H9 (cell line): Measurements from ENCODE around the gene DLG5. TPM values are rescaled to one million over a fixed set of nuclear protein-coding genes. Genes with fewer than 3 reads are reported as not detected.

Source experiments
- DNase-seq: peaks from one replicate; pipeline ENCODE4 v3.0.0-alpha.2; 2017
- H2AFZ ChIP-seq: one replicate; pipeline ENCODE4 v1.6.1; 2013; ENCODE audit warnings: mild to moderate bottlenecking, low read length, control low read depth, moderate library complexity
- H2AK5ac ChIP-seq: 2 replicates; pipeline ENCODE4 v1.6.1; 2013; ENCODE audit warnings: low read length, control low read depth, mixed read lengths; ENCODE audit not compliant: insufficient read length
- H2BK120ac ChIP-seq: one replicate; pipeline ENCODE4 v1.6.1; 2013; ENCODE audit warnings: low read depth, mild to moderate bottlenecking, low read length, control low read depth, inconsistent platforms; ENCODE audit not compliant: poor library complexity, severe bottlenecking
- H2BK12ac ChIP-seq: 2 replicates; pipeline ENCODE4 v1.6.1; 2013; ENCODE audit warnings: low read length, control low read depth, mixed read lengths, low read depth; ENCODE audit not compliant: insufficient read length
- H2BK15ac ChIP-seq: 2 replicates; pipeline ENCODE4 v1.6.1; 2013; ENCODE audit warnings: low read depth, low read length, control low read depth
- H2BK20ac ChIP-seq: one replicate; pipeline ENCODE4 v1.6.1; 2013; ENCODE audit warnings: low read depth, mild to moderate bottlenecking, low read length, control low read depth, inconsistent platforms; ENCODE audit not compliant: poor library complexity, severe bottlenecking
- H2BK5ac ChIP-seq: 2 replicates; pipeline ENCODE4 v1.6.1; 2013; ENCODE audit warnings: low read length, control low read depth, mixed read lengths; ENCODE audit not compliant: insufficient read length
- H3K14ac ChIP-seq: 2 replicates; pipeline ENCODE4 v1.6.1; 2013; ENCODE audit warnings: low read length, control low read depth; ENCODE audit not compliant: insufficient read depth
- H3K18ac ChIP-seq: 2 replicates; pipeline ENCODE4 v1.6.1; 2013; ENCODE audit warnings: low read depth, mild to moderate bottlenecking, mixed read lengths, low read length, control low read depth; ENCODE audit not compliant: insufficient read length
- H3K23ac ChIP-seq: 2 replicates; pipeline ENCODE4 v1.6.1; 2013; ENCODE audit warnings: low read length, control low read depth, mixed read lengths, low read depth; ENCODE audit not compliant: insufficient read length
- H3K23me2 ChIP-seq: 2 replicates; pipeline ENCODE4 v1.6.1; 2013; ENCODE audit warnings: low read depth, mild to moderate bottlenecking, mixed read lengths, low read length, control low read depth; ENCODE audit not compliant: insufficient read length, poor library complexity, severe bottlenecking
- H3K27ac ChIP-seq: 2 replicates; pipeline ENCODE4 v1.5.1; 2013; ENCODE audit warnings: low read length, control low read depth, mixed read lengths, low read depth; ENCODE audit not compliant: insufficient read length
- H3K27me3 ChIP-seq: 2 replicates; pipeline ENCODE4 v1.6.1; 2013; ENCODE audit warnings: low read length, control low read depth, inconsistent platforms; ENCODE audit not compliant: insufficient read depth
- H3K4ac ChIP-seq: 2 replicates; pipeline ENCODE4 v1.6.1; 2013; ENCODE audit warnings: low read depth, mild to moderate bottlenecking, control low read depth, inconsistent platforms, low read length, moderate library complexity
- H3K4me1 ChIP-seq: 2 replicates; pipeline ENCODE4 v1.6.1; 2013; ENCODE audit warnings: low read length, control low read depth, inconsistent platforms; ENCODE audit not compliant: insufficient read depth
- H3K4me2 ChIP-seq: 2 replicates; pipeline ENCODE4 v1.6.1; 2013; ENCODE audit warnings: low read length, control low read depth, mixed read lengths; ENCODE audit not compliant: insufficient read length, insufficient read depth
- H3K56ac ChIP-seq: 2 replicates; pipeline ENCODE4 v1.6.1; 2013; ENCODE audit warnings: low read depth, mild to moderate bottlenecking, mixed read lengths, low read length, control low read depth; ENCODE audit not compliant: insufficient read length
- H3K79me1 ChIP-seq: 2 replicates; pipeline ENCODE4 v1.6.1; 2013; ENCODE audit warnings: low read depth, mild to moderate bottlenecking, moderate library complexity, low read length, control low read depth, inconsistent platforms; ENCODE audit not compliant: insufficient read depth, poor library complexity, severe bottlenecking
- H3K79me2 ChIP-seq: 2 replicates; pipeline ENCODE4 v1.6.1; 2013; ENCODE audit warnings: low read length, control low read depth, inconsistent platforms; ENCODE audit not compliant: insufficient read depth
- H3K9ac ChIP-seq: 2 replicates; pipeline ENCODE4 v1.6.1; 2013; ENCODE audit warnings: low read length, control low read depth, mixed read lengths; ENCODE audit not compliant: insufficient read length; ENCODE audit errors: extremely low read depth
- H3K9me3 ChIP-seq: one replicate; pipeline ENCODE4 v1.6.1; 2013; ENCODE audit warnings: low read depth, low read length, inconsistent platforms; ENCODE audit not compliant: control insufficient read depth
- H3T11ph ChIP-seq: one replicate; pipeline ENCODE4 v1.6.1; 2013; ENCODE audit warnings: mild to moderate bottlenecking, low read length, control low read depth, inconsistent platforms
- H4K20me1 ChIP-seq: one replicate; pipeline ENCODE4 v1.6.1; 2013; ENCODE audit not compliant: control insufficient read depth, insufficient read length, insufficient read depth
- H4K5ac ChIP-seq: 2 replicates; pipeline ENCODE4 v1.6.1; 2013; ENCODE audit warnings: low read depth, mild to moderate bottlenecking, mixed read lengths, low read length, control low read depth; ENCODE audit not compliant: insufficient read length
- H4K8ac ChIP-seq: replicated peaks from 2 replicates; pipeline ENCODE4 v1.6.1; 2013; ENCODE audit warnings: low read length, control low read depth, mixed read lengths, low read depth; ENCODE audit not compliant: insufficient read length
- H4K91ac ChIP-seq: 2 replicates; pipeline ENCODE4 v1.6.1; 2013; ENCODE audit warnings: low read depth, mild to moderate bottlenecking, moderate library complexity, mixed read lengths, low read length, control low read depth; ENCODE audit not compliant: insufficient read length
- H3K27ac Mint-ChIP-seq, 3 experiments: 2 replicates in 2 of 3; 3 replicates in 1 of 3; pipeline ENCODE4 v1.8.0; 2020 to 2021; ENCODE audit warnings: mixed read lengths in 3 of 3, mild to moderate bottlenecking in 1 of 3, moderate library complexity in 1 of 3
- H3K27me3 Mint-ChIP-seq: 2 replicates; pipeline ENCODE4 v1.8.0; 2021; ENCODE audit warnings: low read depth, mild to moderate bottlenecking, moderate library complexity, mixed read lengths
- H3K36me3 Mint-ChIP-seq, 3 experiments: 2 replicates in 2 of 3; 3 replicates in 1 of 3; pipeline ENCODE4 v1.8.0; 2020 to 2021; ENCODE audit warnings: low read depth in 3 of 3, mixed read lengths in 3 of 3; ENCODE audit not compliant: insufficient read depth in 1 of 3
- H3K4me1 Mint-ChIP-seq, 2 experiments: 2 replicates each; pipeline ENCODE4 v1.8.0; 2020; ENCODE audit warnings: mixed read lengths in 2 of 2
- H3K4me3 Mint-ChIP-seq, 2 experiments: 2 replicates in 1 of 2; 3 replicates in 1 of 2; pipeline ENCODE4 v1.8.0; 2020 to 2021; ENCODE audit warnings: mild to moderate bottlenecking in 2 of 2, mixed read lengths in 2 of 2, moderate library complexity in 1 of 2
- H3K9me3 Mint-ChIP-seq, 2 experiments: 2 replicates in 1 of 2; 3 replicates in 1 of 2; pipeline ENCODE4 v1.8.0; 2020; ENCODE audit warnings: mild to moderate bottlenecking in 2 of 2, mixed read lengths in 2 of 2, moderate library complexity in 1 of 2
- CTCF ChIP-seq: fragments of 200-600 bp; sonication (generic); conservative IDR thresholded peaks from 3 replicates; pipeline ENCODE4 v1.8.0; 2021; ENCODE audit warnings: antibody characterized with exemption, mild to moderate bottlenecking
- WGBS: extraction: QIAGEN DNeasy Blood & Tissue Kit; methylation state at CpG from one replicate; pipeline ENCODE4 v1.1.7; 2013; ENCODE audit warnings: missing lambda C conversion rate, low lambda C conversion rate, mixed read lengths; ENCODE audit not compliant: insufficient read length; ENCODE audit errors: extremely low coverage; 5-methylcytosine and 5-hydroxymethylcytosine counted together
- total RNA-seq: library from RNA; stranded (reverse); gene quantifications from 2 replicates; pipeline ENCODE4 v1.2.1, GENCODE V29; 2021

DLG5 gene
- total RNA-seq, 1 experiment from 2014 or later: 67.4 TPM

DNA sequence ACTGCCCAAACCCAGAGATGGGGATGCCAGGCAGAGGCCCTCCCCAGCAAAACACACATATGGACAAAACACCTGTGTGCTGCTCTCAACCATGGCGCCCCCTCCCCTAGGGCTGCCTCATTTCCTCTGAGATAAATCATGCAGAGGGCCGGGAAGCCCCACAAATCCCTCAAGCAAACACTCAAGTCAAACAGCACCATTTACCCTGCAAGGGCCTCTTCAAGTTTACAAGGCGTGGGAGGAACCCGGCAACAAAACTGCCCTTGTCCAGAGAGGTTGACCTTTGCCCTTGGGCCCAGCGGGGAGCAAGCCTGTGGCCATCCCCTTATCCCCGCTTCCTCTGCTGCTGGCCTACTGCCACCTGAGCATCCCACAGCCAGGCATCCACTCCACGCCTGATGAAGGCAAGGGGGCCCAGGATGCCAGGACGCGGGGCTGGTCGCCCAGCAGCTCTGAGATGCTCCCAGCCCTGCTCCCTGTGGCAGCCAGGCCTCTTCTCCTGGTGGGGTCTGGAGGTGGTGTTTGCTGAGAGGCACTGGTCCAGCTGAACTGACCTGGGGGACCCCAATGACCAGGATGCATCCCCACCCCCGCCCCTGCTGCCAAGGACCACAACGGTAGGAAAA, 77.4 kb downstream of the DLG5 start:
- Histone ChIP-seq H3K23me2 (no peaks in the 10 kb centered on the region), H3K4me1 (peaks cover 10% of the 10 kb centered on the region), H2AFZ (no peak overlapping the region), H3K27me3 (no peaks in the 10 kb centered on the region), H3K79me1 (no peaks in the 10 kb centered on the region), H2BK5ac (no peak overlapping the region), H2BK15ac (no peak overlapping the region), H3K9me3 (no peaks in the 10 kb centered on the region), H4K91ac (no peak overlapping the region), H2BK12ac (no peak overlapping the region), H4K20me1 (no peaks in the 10 kb centered on the region), H3T11ph (no peak overlapping the region), H2BK20ac (no peak overlapping the region), H3K4me2 (no peak overlapping the region), H4K8ac (no peak overlapping the region), H3K27ac (no peak overlapping the region), H3K23ac (no peak overlapping the region), H3K9ac (no peak overlapping the region), H2AK5ac (no peak overlapping the region), H3K18ac (no peak overlapping the region), H3K79me2 (no peaks in the 10 kb centered on the region), H3K56ac (no peak overlapping the region), H3K14ac (no peak overlapping the region; the same call in 1 of the 2 replicates), H2BK120ac (no peak overlapping the region), H4K5ac (no peak overlapping the region), H3K4ac (no peak overlapping the region)
- no peak for TF ChIP-seq CTCF
- DNase-seq: no peak
- Mint-ChIP-seq H3K27me3 (no peaks in the 10 kb centered on the region), H3K4me3 (no peak overlapping the region), H3K36me3 (peaks cover 24 to 48% (median 42%) of the 10 kb centered on the region in 3 experiments), H3K27ac (peak overlapping the region; percentile 49 to 89 (median 53); a peak in 3 of 7 replicates), H3K9me3 (peaks cover 0 to 2% of the 10 kb centered on the region in 2 experiments; a peak in 1 of 5 replicates), H3K4me1 (peaks cover 59 to 60% of the 10 kb centered on the region in 2 experiments)
- no CpG with 5 or more reads among the region's 12 CpGs for WGBS
